ENCODE measurements around the gene ABHD17B. TPM values are rescaled to one million over a fixed set of nuclear protein-coding genes. Genes with fewer than 3 reads are reported as not detected.

ABHD17B gene
- total RNA-seq, 1 donor from 2014 or later = 41.2 TPM

- Mint-ChIP-seq H3K27ac (ENCODE audit: unreplicated experiment) (no peak overlapping the region), H3K4me3 (ENCODE audit: unreplicated experiment) (no peak overlapping the region), H3K36me3 (ENCODE audit: unreplicated experiment) (no peaks in the 10 kb centered on the region), H3K9me3 (ENCODE audit: unreplicated experiment) (no peaks in the 10 kb centered on the region), H3K4me1 (ENCODE audit: low read depth, unreplicated experiment) (peaks cover 5% of the 10 kb centered on the region), H3K27me3 (ENCODE audit: unreplicated experiment) (no peaks in the 10 kb centered on the region)
- TF ChIP-seq CTCF (IDR thresholded peaks at IDR 0.05; ENCODE audit: partially characterized antibody, unreplicated experiment) = no peak
- DNase-seq = no peak
Observed at GRCh38 chr9:71826279-71826678, 84.7 kb downstream of the ABHD17B start.

GRCh38 chr9:71824257-71824656 lies 86.7 kb downstream of the ABHD17B start:
- TF ChIP-seq CTCF (IDR thresholded peaks at IDR 0.05; ENCODE audit: partially characterized antibody, unreplicated experiment) = no peak
- Mint-ChIP-seq H3K4me1 (ENCODE audit: low read depth, unreplicated experiment) (peaks cover 11% of the 10 kb centered on the region), H3K36me3 (ENCODE audit: unreplicated experiment) (no peaks in the 10 kb centered on the region), H3K4me3 (ENCODE audit: unreplicated experiment) (no peak overlapping the region), H3K27ac (ENCODE audit: unreplicated experiment) (no peak overlapping the region), H3K27me3 (ENCODE audit: unreplicated experiment) (no peaks in the 10 kb centered on the region), H3K9me3 (ENCODE audit: unreplicated experiment) (no peaks in the 10 kb centered on the region)
- no peak for DNase-seq

- no peaks in the 10 kb centered on the region for H3K27me3 Mint-ChIP-seq (ENCODE audit: unreplicated experiment)
- H3K9me3 Mint-ChIP-seq (ENCODE audit: unreplicated experiment) = no peaks in the 10 kb centered on the region
- peaks cover 13% of the 10 kb centered on the region for H3K4me1 Mint-ChIP-seq (ENCODE audit: low read depth, unreplicated experiment)
- H3K27ac Mint-ChIP-seq (ENCODE audit: unreplicated experiment) = no peak overlapping the region
- no peak for DNase-seq
- no peak overlapping the region for H3K4me3 Mint-ChIP-seq (ENCODE audit: unreplicated experiment)
- H3K36me3 Mint-ChIP-seq (ENCODE audit: unreplicated experiment) = no peaks in the 10 kb centered on the region
- no peak for TF ChIP-seq CTCF (IDR thresholded peaks at IDR 0.05; ENCODE audit: partially characterized antibody, unreplicated experiment)
Observed at GRCh38 chr9:71822935-71823334, 88.1 kb downstream of the ABHD17B start.

GRCh38 chr9:71822456-71822855 lies 88.5 kb downstream of the ABHD17B start:
- Mint-ChIP-seq H3K4me3 (ENCODE audit: unreplicated experiment) (no peak overlapping the region), H3K9me3 (ENCODE audit: unreplicated experiment) (peaks cover 1% of the 10 kb centered on the region), H3K27me3 (ENCODE audit: unreplicated experiment) (no peaks in the 10 kb centered on the region), H3K4me1 (ENCODE audit: low read depth, unreplicated experiment) (peaks cover 16% of the 10 kb centered on the region), H3K27ac (ENCODE audit: unreplicated experiment) (no peak overlapping the region), H3K36me3 (ENCODE audit: unreplicated experiment) (no peaks in the 10 kb centered on the region)
- no peak for DNase-seq
- no peak for TF ChIP-seq CTCF (IDR thresholded peaks at IDR 0.05; ENCODE audit: partially characterized antibody, unreplicated experiment)

- no peak overlapping the region for H3K4me3 Mint-ChIP-seq (ENCODE audit: unreplicated experiment)
- H3K27me3 Mint-ChIP-seq (ENCODE audit: unreplicated experiment) = peaks cover 2% of the 10 kb centered on the region
Observed at GRCh38 chr9:71821405-71821804, 89.6 kb downstream of the ABHD17B start.

More at GRCh38 chr9:71821405-71821804, 89.6 kb downstream of the ABHD17B start:
- H3K4me1 Mint-ChIP-seq (ENCODE audit: low read depth, unreplicated experiment) = peaks cover 27% of the 10 kb centered on the region
- peaks cover 5% of the 10 kb centered on the region for H3K9me3 Mint-ChIP-seq (ENCODE audit: unreplicated experiment)
- no peaks in the 10 kb centered on the region for H3K36me3 Mint-ChIP-seq (ENCODE audit: unreplicated experiment)
- H3K27ac Mint-ChIP-seq (ENCODE audit: unreplicated experiment) = no peak overlapping the region
- TF ChIP-seq CTCF (IDR thresholded peaks at IDR 0.05; ENCODE audit: partially characterized antibody, unreplicated experiment) = no peak
- no peak for DNase-seq

Data from glutamatergic neuron (in vitro differentiated cells).